ENCODE results near the gene ARID3C. TPM values are rescaled to one million over a fixed set of nuclear protein-coding genes. Genes with fewer than 3 reads are reported as not detected.

The ARID3C gene
- total RNA-seq, 1 donor from 2014 or later = 4.7 TPM

DNA sequence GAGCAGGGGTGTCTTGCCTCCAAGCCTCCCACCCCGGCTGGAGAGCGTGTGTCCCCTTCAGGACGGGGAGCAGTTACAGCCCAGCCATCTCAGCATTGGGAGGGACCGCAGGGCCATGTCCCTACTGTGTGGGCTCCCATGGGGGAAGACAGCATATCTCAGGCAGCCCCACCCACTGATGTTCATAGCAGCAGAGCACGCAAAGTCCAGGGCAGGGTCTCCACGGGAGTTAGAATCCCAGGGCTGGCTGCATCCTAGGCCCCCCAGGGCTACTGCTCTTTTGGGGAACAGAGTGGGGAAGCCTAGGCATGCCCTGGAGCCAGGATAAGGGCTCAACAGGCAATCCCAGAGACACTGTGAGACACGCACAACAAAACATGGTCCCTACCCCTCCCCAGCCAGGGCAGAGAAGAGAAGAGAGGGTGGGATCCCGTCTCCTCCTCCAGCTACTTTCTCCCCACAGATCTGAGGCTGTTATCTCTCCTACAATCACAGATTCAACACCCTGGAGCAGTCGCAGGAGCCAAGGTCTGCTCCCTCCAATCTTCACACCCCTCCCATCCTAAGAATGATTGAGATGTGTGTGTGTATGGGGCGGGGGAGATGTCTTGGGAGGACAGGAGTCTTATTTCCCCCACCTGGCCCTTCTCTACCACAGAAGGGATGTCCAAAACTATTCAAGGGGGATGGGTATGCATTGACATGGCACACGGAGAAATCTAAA lies 42.8 kb downstream of the ARID3C start:
- Histone ChIP-seq H3K79me2 (ENCODE audit: low read depth) (peaks cover 5% of the 10 kb centered on the region), H3K4me3 (no peak overlapping the region), H3K4me1 (peaks cover 48% of the 10 kb centered on the region), H3K9ac (no peak overlapping the region), H3K27ac (no peak overlapping the region), H3K9me3 (ENCODE audit: low read depth) (no peaks in the 10 kb centered on the region), H3K36me3 (no peaks in the 10 kb centered on the region), H3K4me2 (peak overlapping the region; percentile 34), H2AFZ (replicated peaks) (no peak overlapping the region), H4K20me1 (ENCODE audit: low read depth) (peaks cover 48% of the 10 kb centered on the region), H3K27me3 (peaks cover 87% of the 10 kb centered on the region), H3F3A (ENCODE audit: low read depth) (peaks cover 27% of the 10 kb centered on the region)
- Mint-ChIP-seq H3K36me3 (no peaks in the 10 kb centered on the region), H3K27ac (peak overlapping the region; percentile 75), H3K4me3 (peak overlapping the region; percentile 92), H3K27me3 (ENCODE audit: insufficient read depth, low read depth) (peaks cover 10% of the 10 kb centered on the region), H3K4me1 (peaks cover 80% of the 10 kb centered on the region), H3K9me3 (no peaks in the 10 kb centered on the region)
- no peak for DNase-seq (ENCODE audit: low spot score)
- no peak for TF ChIP-seq EZH2 (IDR thresholded peaks at IDR 0.05)
- TF ChIP-seq, protein P1, sequence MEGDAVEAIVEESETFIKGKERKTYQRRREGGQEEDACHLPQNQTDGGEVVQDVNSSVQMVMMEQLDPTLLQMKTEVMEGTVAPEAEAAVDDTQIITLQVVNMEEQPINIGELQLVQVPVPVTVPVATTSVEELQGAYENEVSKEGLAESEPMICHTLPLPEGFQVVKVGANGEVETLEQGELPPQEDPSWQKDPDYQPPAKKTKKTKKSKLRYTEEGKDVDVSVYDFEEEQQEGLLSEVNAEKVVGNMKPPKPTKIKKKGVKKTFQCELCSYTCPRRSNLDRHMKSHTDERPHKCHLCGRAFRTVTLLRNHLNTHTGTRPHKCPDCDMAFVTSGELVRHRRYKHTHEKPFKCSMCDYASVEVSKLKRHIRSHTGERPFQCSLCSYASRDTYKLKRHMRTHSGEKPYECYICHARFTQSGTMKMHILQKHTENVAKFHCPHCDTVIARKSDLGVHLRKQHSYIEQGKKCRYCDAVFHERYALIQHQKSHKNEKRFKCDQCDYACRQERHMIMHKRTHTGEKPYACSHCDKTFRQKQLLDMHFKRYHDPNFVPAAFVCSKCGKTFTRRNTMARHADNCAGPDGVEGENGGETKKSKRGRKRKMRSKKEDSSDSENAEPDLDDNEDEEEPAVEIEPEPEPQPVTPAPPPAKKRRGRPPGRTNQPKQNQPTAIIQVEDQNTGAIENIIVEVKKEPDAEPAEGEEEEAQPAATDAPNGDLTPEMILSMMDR (IDR thresholded peaks at IDR 0.05) = no peak
- TF ChIP-seq EZH2phosphoT487 (IDR thresholded peaks at IDR 0.05) = no peak

DNA sequence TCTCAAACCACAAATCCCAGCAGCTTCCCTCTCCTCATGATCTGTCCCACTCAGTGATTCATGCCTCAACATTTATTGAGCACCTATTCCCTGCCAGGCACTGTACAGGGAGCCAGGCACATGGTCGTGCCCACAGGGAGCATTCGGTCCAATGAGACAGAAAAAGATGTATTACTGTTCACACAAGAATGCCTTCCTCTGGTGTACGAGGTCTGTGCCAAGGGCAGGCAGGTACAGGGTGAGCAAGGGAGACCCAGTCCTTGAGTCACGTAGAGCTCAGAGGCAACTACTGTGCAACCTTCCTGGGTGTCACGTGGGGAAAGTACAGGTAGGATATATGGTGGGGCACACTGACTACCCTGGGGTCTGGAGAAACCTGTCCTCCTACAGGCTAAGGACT lies 43.9 kb downstream of the ARID3C start:
- TF ChIP-seq, protein P1 (IDR thresholded peaks at IDR 0.05) = no peak
- TF ChIP-seq EZH2 (IDR thresholded peaks at IDR 0.05) = no peak
- no peak for TF ChIP-seq EZH2phosphoT487 (IDR thresholded peaks at IDR 0.05)
- H3K27ac ChIP-seq = no peak overlapping the region
- H3K4me3 ChIP-seq = no peak overlapping the region
- H3K36me3 ChIP-seq = no peaks in the 10 kb centered on the region
- H3K79me2 ChIP-seq (ENCODE audit: low read depth) = peaks cover 5% of the 10 kb centered on the region
- peaks cover 44% of the 10 kb centered on the region for H4K20me1 ChIP-seq (ENCODE audit: low read depth)
- no peak overlapping the region for H2AFZ ChIP-seq (replicated peaks)
- no peak for DNase-seq (ENCODE audit: low spot score)
- H3K9me3 ChIP-seq (ENCODE audit: low read depth) = no peaks in the 10 kb centered on the region
- no peak overlapping the region for H3K4me3 Mint-ChIP-seq
- peaks cover 5% of the 10 kb centered on the region for H3K27me3 Mint-ChIP-seq (ENCODE audit: insufficient read depth, low read depth)
- peaks cover 75% of the 10 kb centered on the region for H3K27me3 ChIP-seq
- no peaks in the 10 kb centered on the region for H3K36me3 Mint-ChIP-seq
- H3F3A ChIP-seq (ENCODE audit: low read depth) = peaks cover 27% of the 10 kb centered on the region
- peaks cover 84% of the 10 kb centered on the region for H3K4me1 Mint-ChIP-seq
- no peak overlapping the region for H3K27ac Mint-ChIP-seq
- H3K9ac ChIP-seq = no peak overlapping the region
- no peak overlapping the region for H3K4me2 ChIP-seq
- peaks cover 48% of the 10 kb centered on the region for H3K4me1 ChIP-seq
- no peaks in the 10 kb centered on the region for H3K9me3 Mint-ChIP-seq

DNA sequence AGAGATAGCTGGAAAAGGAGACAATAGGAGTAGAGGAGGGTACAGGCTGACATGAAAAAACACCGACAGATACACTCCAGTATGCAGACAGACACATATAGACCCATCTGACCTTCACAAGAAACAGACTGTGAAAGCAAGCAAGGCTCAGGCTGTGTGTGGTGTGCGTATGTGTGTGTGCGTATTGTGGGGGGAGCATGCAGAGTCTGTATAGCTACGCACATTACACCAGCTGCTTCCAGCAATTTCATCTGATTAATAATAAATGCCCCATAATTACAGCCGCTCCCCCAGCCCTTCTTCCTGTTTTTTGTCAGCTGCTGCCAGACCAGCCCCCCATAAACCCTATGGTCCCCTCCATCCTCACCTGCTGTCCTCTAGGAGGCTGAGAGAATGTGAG lies 46.1 kb downstream of the ARID3C start:
- TF ChIP-seq EZH2 (IDR thresholded peaks at IDR 0.05) = no peak
- TF ChIP-seq, protein P1 (IDR thresholded peaks at IDR 0.05) = no peak
- TF ChIP-seq EZH2phosphoT487 (IDR thresholded peaks at IDR 0.05) = no peak
- Histone ChIP-seq H4K20me1 (ENCODE audit: low read depth) (peaks cover 38% of the 10 kb centered on the region), H3K27me3 (peaks cover 53% of the 10 kb centered on the region), H3K4me1 (peaks cover 58% of the 10 kb centered on the region), H3F3A (ENCODE audit: low read depth) (peaks cover 41% of the 10 kb centered on the region), H2AFZ (replicated peaks) (no peak overlapping the region), H3K4me2 (no peak overlapping the region), H3K27ac (no peak overlapping the region), H3K9me3 (ENCODE audit: low read depth) (no peaks in the 10 kb centered on the region), H3K36me3 (no peaks in the 10 kb centered on the region), H3K79me2 (ENCODE audit: low read depth) (no peaks in the 10 kb centered on the region), H3K4me3 (no peak overlapping the region), H3K9ac (no peak overlapping the region)
- peak overlapping the region; percentile 46 for H3K4me3 Mint-ChIP-seq
- H3K27ac Mint-ChIP-seq = peak overlapping the region; percentile 77
- peaks cover 2% of the 10 kb centered on the region for H3K27me3 Mint-ChIP-seq (ENCODE audit: insufficient read depth, low read depth)
- H3K9me3 Mint-ChIP-seq = no peaks in the 10 kb centered on the region
- peaks cover 88% of the 10 kb centered on the region for H3K4me1 Mint-ChIP-seq
- no peaks in the 10 kb centered on the region for H3K36me3 Mint-ChIP-seq
- no peak for DNase-seq (ENCODE audit: low spot score)
